Spleen (tissue), 11 donors: ENCODE measurements around the gene THAP7. TPM values are rescaled to one million over a fixed set of nuclear protein-coding genes. Genes with fewer than 3 reads are reported as not detected.

Source experiments
- DNase-seq: peaks from one replicate; pipeline ENCODE4 v3.0.0-alpha.2; 2020
- H3K27ac ChIP-seq, 8 donors: fragments of 200-600 bp; sonication (generic) in 7 of 8; 1 replicate in 4 of 8; 2 replicates in 4 of 8; pipeline versions ENCODE4 v1.5.0 to v1.8.0; 2016 to 2021; ENCODE audit warnings: inconsistent platforms in 4 of 8, mild to moderate bottlenecking in 4 of 8, moderate library complexity in 1 of 8
- H3K27me3 ChIP-seq, 7 donors: fragments of 200-600 bp; sonication (generic) in 6 of 7; replicated peaks in 1 of 7; 1 replicate in 4 of 7; 2 replicates in 3 of 7; pipeline versions ENCODE4 v1.5.0 to v1.8.0; 2016 to 2021; ENCODE audit warnings: inconsistent platforms in 3 of 7, mild to moderate bottlenecking in 1 of 7
- H3K36me3 ChIP-seq, 6 donors: fragments of 200-600 bp; sonication (generic) in 5 of 6; 1 replicate in 4 of 6; 2 replicates in 2 of 6; pipeline versions ENCODE4 v1.5.0 to v1.8.0; 2016 to 2021; ENCODE audit warnings: inconsistent platforms in 2 of 6
- H3K4me1 ChIP-seq, 6 donors: fragments of 200-600 bp; sonication (generic) in 5 of 6; 1 replicate in 3 of 6; 2 replicates in 3 of 6; pipeline versions ENCODE4 v1.5.0 to v1.8.0; 2016 to 2021; ENCODE audit warnings: inconsistent platforms in 3 of 6
- H3K4me3 ChIP-seq, 8 donors: fragments of 200-600 bp; sonication (generic) in 7 of 8; 1 replicate in 4 of 8; 2 replicates in 4 of 8; pipeline versions ENCODE4 v1.5.0 to v1.8.0; 2016 to 2021; ENCODE audit warnings: inconsistent platforms in 4 of 8, mild to moderate bottlenecking in 4 of 8, moderate library complexity in 2 of 8
- H3K9me3 ChIP-seq, 8 donors: fragments of 200-600 bp; sonication (generic) in 7 of 8; 1 replicate in 4 of 8; 2 replicates in 4 of 8; pipeline versions ENCODE4 v1.5.0 to v1.8.0; 2016 to 2021; ENCODE audit warnings: inconsistent platforms in 4 of 8
- CTCF ChIP-seq, 11 experiments: fragments of 200-600 bp in 7 of 11; fragments of 450-650 bp in 4 of 11; sonication (generic) in 4 of 11; IDR thresholded peaks in 8 of 11; conservative IDR thresholded peaks in 3 of 11; 1 replicate in 7 of 11; 2 replicates in 4 of 11; pipeline versions ENCODE4 v1.4.0 to v1.8.0; 2016 to 2021; ENCODE audit warnings: antibody characterized with exemption in 11 of 11, inconsistent platforms in 4 of 11, mild to moderate bottlenecking in 1 of 11
- POLR2A ChIP-seq, 3 donors: fragments of 450-650 bp; IDR thresholded peaks; one replicate each; pipeline ENCODE4 v1.5.1; 2017; ENCODE audit warnings: antibody characterized with exemption in 3 of 3, mild to moderate bottlenecking in 1 of 3
- POLR2AphosphoS5 ChIP-seq, 3 donors: sonication (generic); formaldehyde crosslinking; IDR thresholded peaks; one replicate each; pipeline ENCODE4 v1.5.1; 2017; ENCODE audit warnings: antibody characterized with exemption in 3 of 3
- whole genome bisulfite sequencing, 5 donors: extraction: QIAGEN DNeasy Blood & Tissue Kit in 3 of 5; methylation state at CpG; one replicate each; pipeline versions ENCODE4 v1.1.5 to v1.1.7; 2013 to 2018; 5-methylcytosine and 5-hydroxymethylcytosine counted together
- intact Hi-C: fragments of 100-400 bp; cut with DNase I; formaldehyde crosslinking; loops from one replicate; pipeline ENCODE4 v1.15.0; 2023; ENCODE audit warnings: low total_unique reads
- polyA plus RNA-seq, 3 donors: library from polyadenylated mRNA; stranded (reverse); fragments of 200-250 nt; gene quantifications; one replicate each; pipeline ENCODE4 v1.2.1, GENCODE V29; 2013
- total RNA-seq, 7 donors: library from RNA; depleted of rRNA in 3 of 7; stranded (reverse); fragments of >200 nt in 3 of 7; fragmentation: NEBNext Ultra II Directional in 4 of 7; extraction: Animal tissue kit (Norgen Biotek cat#: 25700) in 4 of 7; gene quantifications; one replicate each; pipeline versions ENCODE4 v1.1.0 to v1.2.1, GENCODE V29; 2016 to 2021
- donor health status: healthy with polysubstance abuse.
- donor health status: DM: no; HTN: no; CAD: no; lungs with moderate emphysema.
- donor health status: DM: no; HTN: no; CAD: no.
- donor health status: Bipolar disorder and iron deficiency.
- donor health status: healthy.
- donor health status: DM: no; HTN: no; CAD: no.
- donor health status: DM: yes; HTN: yes; CAD: no.

Gene THAP7
- total and polyA plus RNA-seq, 10 donors: 16.7 to 53.3 (median 29.6) TPM

GRCh38 chr22:20966883-20967696 lies 34.8 kb downstream of the THAP7 start, which contains the start of gene AIFM3:
AIFM3 (plus strand) TSS chr22:20967255; CDS start chr22:20967945, 690 bp downstream.
- 71 to 77% (median 76%) methylated on average over 14 to 22 of the region's 22 CpGs for WGBS, 5 donors
- peak; percentile 69 for DNase-seq
- no peak for TF ChIP-seq POLR2A (IDR thresholded peaks at IDR 0.05)
- no peak for TF ChIP-seq POLR2AphosphoS5 (IDR thresholded peaks at IDR 0.05)
- no peak for TF ChIP-seq CTCF (IDR thresholded peaks at IDR 0.05 in 8 of 11, conservative IDR thresholded peaks at IDR 0.05 in 3 of 11)
- Histone ChIP-seq H3K4me1 (peaks cover 5 to 64% (median 47%) of the 10 kb centered on the region in 6 donors), H3K27ac (peak within 1 kb of the TSS in 4 of 8 donors; percentile 17 to 61 (median 52)), H3K4me3 (no peak within 1 kb of the TSS), H3K9me3 (no peaks in the 10 kb centered on the region), H3K36me3 (no peaks in the 10 kb centered on the region), H3K27me3 (peaks cover 0 to 32% (median 16%) of the 10 kb centered on the region in 7 donors)
- intact Hi-C loops: loop anchor here (10.0 kb wide), 1 partner anchor 48 kb away; the partner anchor contains the start of gene P2RX6

- 69 to 86% (median 80%) methylated on average over 8 to 13 of the region's 13 CpGs for WGBS, 5 donors
- no peaks in the 10 kb centered on the region for H3K36me3 ChIP-seq
- DNase-seq: peak; percentile 72
- no peaks in the 10 kb centered on the region for H3K9me3 ChIP-seq
- H3K4me1 ChIP-seq: peaks cover 5 to 64% (median 45%) of the 10 kb centered on the region in 6 donors
- TF ChIP-seq CTCF (IDR thresholded peaks at IDR 0.05 in 8 of 11, conservative IDR thresholded peaks at IDR 0.05 in 3 of 11) (no peak), POLR2AphosphoS5 (IDR thresholded peaks at IDR 0.05) (no peak), POLR2A (IDR thresholded peaks at IDR 0.05) (no peak)
- H3K4me3 ChIP-seq: peak overlapping the region in 1 of 8 donors; percentile 63
- peaks cover 0 to 32% (median 16%) of the 10 kb centered on the region in 7 donors for H3K27me3 ChIP-seq
- H3K27ac ChIP-seq: no peak overlapping the region
- intact Hi-C loops: loop anchor here (10.0 kb wide), 1 partner anchor 49 kb away; the partner anchor contains the start of gene P2RX6
Measured at GRCh38 chr22:20965888-20966855, 35.7 kb downstream of the THAP7 start.

GRCh38 chr22:20965104-20965887 lies 36.6 kb downstream of the THAP7 start:
- H3K36me3 ChIP-seq: no peaks in the 10 kb centered on the region
- H3K9me3 ChIP-seq: no peaks in the 10 kb centered on the region
- TF ChIP-seq POLR2AphosphoS5 (IDR thresholded peaks at IDR 0.05) (no peak), POLR2A (IDR thresholded peaks at IDR 0.05) (no peak), CTCF (IDR thresholded peaks at IDR 0.05 in 8 of 11, conservative IDR thresholded peaks at IDR 0.05 in 3 of 11) (no peak)
- H3K4me3 ChIP-seq: peak overlapping the region in 4 of 8 donors; percentile 22 to 63 (median 34)
- peaks cover 0 to 32% (median 16%) of the 10 kb centered on the region in 7 donors for H3K27me3 ChIP-seq
- peak; percentile 78 for DNase-seq
- WGBS, 5 donors: 11 to 17% (median 13%) methylated on average over 26 to 65 of the region's 65 CpGs
- intact Hi-C loops: loop anchor here (10.0 kb wide), 1 partner anchor 50 kb away; the partner anchor contains the start of gene P2RX6
- peaks cover 5 to 62% (median 45%) of the 10 kb centered on the region in 6 donors for H3K4me1 ChIP-seq
- no peak overlapping the region for H3K27ac ChIP-seq
